Mucosa of rectum (tissue), 2 donors: ENCODE results near the gene GRIA3.

Source experiments
- H3K27ac ChIP-seq, 2 donors: one replicate each; pipeline ENCODE4 v1.7.0; 2013; ENCODE audit warnings: inconsistent platforms in 2 of 2, low read depth in 2 of 2, low read length in 2 of 2
- H3K27me3 ChIP-seq, 2 donors: one replicate each; pipeline ENCODE4 v1.7.0; 2013; ENCODE audit warnings: low read length in 2 of 2; ENCODE audit not compliant: control insufficient read depth in 2 of 2, insufficient read depth in 2 of 2
- H3K36me3 ChIP-seq, 2 donors: one replicate each; pipeline ENCODE4 v1.7.0; 2013; ENCODE audit warnings: low read length in 2 of 2; ENCODE audit not compliant: control insufficient read depth in 2 of 2, insufficient read depth in 2 of 2
- H3K4me1 ChIP-seq, 2 donors: one replicate each; pipeline ENCODE4 v1.7.0; 2013; ENCODE audit warnings: low read length in 2 of 2, mild to moderate bottlenecking in 1 of 2; ENCODE audit not compliant: control insufficient read depth in 2 of 2, insufficient read depth in 2 of 2
- H3K4me3 ChIP-seq, 2 donors: one replicate each; pipeline ENCODE4 v1.7.0; 2013; ENCODE audit warnings: low read length in 2 of 2
- H3K9ac ChIP-seq, 2 donors: one replicate each; pipeline ENCODE4 v1.7.0; 2013; ENCODE audit warnings: low read length in 2 of 2, low read depth in 1 of 2, mild to moderate bottlenecking in 1 of 2
- H3K9me3 ChIP-seq, 2 donors: one replicate each; pipeline ENCODE4 v1.7.0; 2013; ENCODE audit warnings: low read length in 2 of 2; ENCODE audit not compliant: control insufficient read depth in 2 of 2
- donor health status: healthy.
- donor health status: Normal muscosa, but diverticular disease.

Gene GRIA3

GRCh38 chrX:123217077-123217476, 33.0 kb downstream of the GRIA3 start:
- Histone ChIP-seq H3K36me3 (no peaks in the 10 kb centered on the region), H3K9me3 (no peaks in the 10 kb centered on the region), H3K9ac (no peak overlapping the region), H3K4me3 (no peak overlapping the region), H3K27me3 (no peaks in the 10 kb centered on the region), H3K27ac (no peak overlapping the region), H3K4me1 (no peaks in the 10 kb centered on the region)

- Histone ChIP-seq H3K9ac (no peak overlapping the region), H3K4me1 (no peaks in the 10 kb centered on the region), H3K4me3 (no peak overlapping the region), H3K27me3 (no peaks in the 10 kb centered on the region), H3K27ac (no peak overlapping the region), H3K36me3 (no peaks in the 10 kb centered on the region), H3K9me3 (no peaks in the 10 kb centered on the region)
These were observed 33.6 kb downstream of the GRIA3 start for GRCh38 chrX:123217728-123218127.

GRCh38 chrX:123219916-123220315, 35.8 kb downstream of the GRIA3 start:
- H3K4me3 ChIP-seq, result no peak overlapping the region
- no peaks in the 10 kb centered on the region for H3K36me3 ChIP-seq
- H3K9ac ChIP-seq, result no peak overlapping the region
- H3K27ac ChIP-seq, result no peak overlapping the region
- H3K27me3 ChIP-seq, result no peaks in the 10 kb centered on the region
- no peaks in the 10 kb centered on the region for H3K4me1 ChIP-seq
- H3K9me3 ChIP-seq, result no peaks in the 10 kb centered on the region

- Histone ChIP-seq H3K9me3 (no peaks in the 10 kb centered on the region), H3K36me3 (no peaks in the 10 kb centered on the region), H3K4me1 (no peaks in the 10 kb centered on the region), H3K4me3 (no peak overlapping the region), H3K27me3 (no peaks in the 10 kb centered on the region), H3K27ac (no peak overlapping the region), H3K9ac (no peak overlapping the region)
These were observed 38.8 kb downstream of the GRIA3 start for GRCh38 chrX:123222920-123223319.

GRCh38 chrX:123223409-123223808, 39.3 kb downstream of the GRIA3 start:
- Histone ChIP-seq H3K27ac (no peak overlapping the region), H3K9ac (no peak overlapping the region), H3K36me3 (no peaks in the 10 kb centered on the region), H3K9me3 (no peaks in the 10 kb centered on the region), H3K4me1 (no peaks in the 10 kb centered on the region), H3K4me3 (no peak overlapping the region), H3K27me3 (no peaks in the 10 kb centered on the region)

GRCh38 chrX:123223859-123224258, 39.8 kb downstream of the GRIA3 start:
- Histone ChIP-seq H3K36me3 (no peaks in the 10 kb centered on the region), H3K27ac (no peak overlapping the region), H3K4me1 (no peaks in the 10 kb centered on the region), H3K27me3 (no peaks in the 10 kb centered on the region), H3K4me3 (no peak overlapping the region), H3K9me3 (no peaks in the 10 kb centered on the region), H3K9ac (no peak overlapping the region)

GRCh38 chrX:123230798-123231197, 46.7 kb downstream of the GRIA3 start:
- H3K9me3 ChIP-seq, result no peaks in the 10 kb centered on the region
- H3K9ac ChIP-seq, result no peak overlapping the region
- H3K4me1 ChIP-seq, result no peaks in the 10 kb centered on the region
- no peaks in the 10 kb centered on the region for H3K27me3 ChIP-seq
- H3K36me3 ChIP-seq, result no peaks in the 10 kb centered on the region
- no peak overlapping the region for H3K4me3 ChIP-seq
- H3K27ac ChIP-seq, result no peak overlapping the region

- Histone ChIP-seq H3K27me3 (no peaks in the 10 kb centered on the region), H3K9me3 (no peaks in the 10 kb centered on the region), H3K9ac (no peak overlapping the region), H3K4me1 (no peaks in the 10 kb centered on the region), H3K27ac (no peak overlapping the region), H3K4me3 (no peak overlapping the region), H3K36me3 (no peaks in the 10 kb centered on the region)
These were observed 52.8 kb downstream of the GRIA3 start for GRCh38 chrX:123236859-123237258.

GRCh38 chrX:123237271-123237670, 53.2 kb downstream of the GRIA3 start:
- no peak overlapping the region for H3K9ac ChIP-seq
- H3K36me3 ChIP-seq, result no peaks in the 10 kb centered on the region
- no peak overlapping the region for H3K27ac ChIP-seq
- H3K27me3 ChIP-seq, result no peaks in the 10 kb centered on the region
- no peak overlapping the region for H3K4me3 ChIP-seq
- H3K4me1 ChIP-seq, result no peaks in the 10 kb centered on the region
- no peaks in the 10 kb centered on the region for H3K9me3 ChIP-seq

- Histone ChIP-seq H3K36me3 (no peaks in the 10 kb centered on the region), H3K27me3 (no peaks in the 10 kb centered on the region), H3K4me1 (no peaks in the 10 kb centered on the region), H3K9ac (no peak overlapping the region), H3K4me3 (no peak overlapping the region), H3K9me3 (no peaks in the 10 kb centered on the region), H3K27ac (no peak overlapping the region)
These were observed 70.4 kb downstream of the GRIA3 start for GRCh38 chrX:123254457-123254856.

GRCh38 chrX:123256378-123256777, 72.3 kb downstream of the GRIA3 start:
- Histone ChIP-seq H3K4me3 (no peak overlapping the region), H3K4me1 (no peaks in the 10 kb centered on the region), H3K9ac (no peak overlapping the region), H3K9me3 (no peaks in the 10 kb centered on the region), H3K27me3 (no peaks in the 10 kb centered on the region), H3K36me3 (no peaks in the 10 kb centered on the region), H3K27ac (no peak overlapping the region)
